Suprapubic skin (tissue), 4 donors: ENCODE data around the gene TMEM178B. TPM values are rescaled to one million over a fixed set of nuclear protein-coding genes. Genes with fewer than 3 reads are reported as not detected.

Experiments used
- DNase-seq, 2 donors: peaks; one replicate each; pipeline ENCODE4 v3.0.0-alpha.2; 2019; ENCODE audit warnings: low spot score in 2 of 2
- H3K27ac ChIP-seq: fragments of 200-600 bp; sonication (generic); one replicate; pipeline ENCODE4 v1.5.1; 2019
- H3K27me3 ChIP-seq: fragments of 200-600 bp; sonication (generic); one replicate; pipeline ENCODE4 v1.5.1; 2019
- H3K36me3 ChIP-seq: fragments of 200-600 bp; sonication (generic); one replicate; pipeline ENCODE4 v1.5.1; 2019
- H3K4me1 ChIP-seq: fragments of 200-600 bp; sonication (generic); one replicate; pipeline ENCODE4 v1.5.1; 2019
- H3K4me3 ChIP-seq: fragments of 200-600 bp; sonication (generic); one replicate; pipeline ENCODE4 v1.5.1; 2019; ENCODE audit warnings: mild to moderate bottlenecking
- H3K9me3 ChIP-seq: fragments of 200-600 bp; sonication (generic); one replicate; pipeline ENCODE4 v1.5.1; 2019
- EP300 ChIP-seq: sonication (generic); formaldehyde crosslinking; IDR thresholded peaks from one replicate; pipeline ENCODE4 v1.6.1; 2017; ENCODE audit warnings: antibody characterized with exemption
- POLR2A ChIP-seq, 2 donors: fragments of 450-650 bp; IDR thresholded peaks; one replicate each; pipeline ENCODE4 v1.6.1; 2017; ENCODE audit warnings: antibody characterized with exemption in 2 of 2, mild to moderate bottlenecking in 2 of 2, moderate library complexity in 2 of 2
- POLR2AphosphoS5 ChIP-seq, 3 donors: sonication (generic); formaldehyde crosslinking; IDR thresholded peaks; one replicate each; pipeline ENCODE4 v1.6.1; 2017; ENCODE audit warnings: antibody characterized with exemption in 3 of 3
- WGBS: methylation state at CpG from one replicate; pipeline ENCODE4 v1.1.5; 2018; 5-methylcytosine and 5-hydroxymethylcytosine counted together
- total RNA-seq, 4 donors: library from RNA; depleted of rRNA; stranded (reverse); fragments of >200 nt; gene quantifications; one replicate each; pipeline ENCODE4 v1.1.0, GENCODE V29; 2016
- TF ChIP-seq, protein P1 (sequence below), 2 donors: fragments of 200-600 bp in 1 of 2; fragments of 450-650 bp in 1 of 2; sonication (generic) in 1 of 2; IDR thresholded peaks; one replicate each; pipeline ENCODE4 v1.5.1; 2016 to 2019; ENCODE audit warnings: antibody characterized with exemption in 2 of 2, mild to moderate bottlenecking in 1 of 2, moderate library complexity in 1 of 2

TMEM178B gene
- total RNA-seq, 4 donors from 2014 or later: 0.34 to 1.6 (median 0.72) TPM

DNA sequence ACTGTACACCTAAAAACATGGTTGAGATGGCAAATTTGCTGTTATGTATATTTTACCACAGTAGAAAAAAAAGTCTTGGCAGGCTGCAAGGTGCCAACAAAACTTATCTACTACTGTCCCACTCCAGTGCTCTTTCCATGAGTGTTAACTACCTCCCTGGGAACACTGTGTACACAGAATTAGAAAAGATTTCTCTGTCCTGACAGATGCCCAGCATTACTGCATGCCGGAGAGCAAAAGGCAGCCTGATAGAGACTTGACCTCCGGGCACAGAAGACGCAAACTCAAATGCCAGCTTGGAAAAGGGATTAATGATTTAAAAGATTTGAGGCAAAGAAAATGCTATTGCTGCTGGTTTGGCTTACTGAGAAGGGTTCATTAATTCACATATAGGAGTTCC lies 228.8 kb downstream of the TMEM178B start:
- H3K27me3 ChIP-seq: no peaks in the 10 kb centered on the region
- H3K9me3 ChIP-seq: no peaks in the 10 kb centered on the region
- H3K4me1 ChIP-seq: no peaks in the 10 kb centered on the region
- WGBS: 84% methylated on average over 3 of the region's 3 CpGs
- no peaks in the 10 kb centered on the region for H3K36me3 ChIP-seq
- H3K4me3 ChIP-seq: no peak overlapping the region
- H3K27ac ChIP-seq: no peak overlapping the region
- no peak for DNase-seq
- TF ChIP-seq POLR2AphosphoS5 (IDR thresholded peaks at IDR 0.05): no peak
- no peak for TF ChIP-seq EP300
- no peak for TF ChIP-seq POLR2A (IDR thresholded peaks at IDR 0.05)
- TF ChIP-seq, protein P1, sequence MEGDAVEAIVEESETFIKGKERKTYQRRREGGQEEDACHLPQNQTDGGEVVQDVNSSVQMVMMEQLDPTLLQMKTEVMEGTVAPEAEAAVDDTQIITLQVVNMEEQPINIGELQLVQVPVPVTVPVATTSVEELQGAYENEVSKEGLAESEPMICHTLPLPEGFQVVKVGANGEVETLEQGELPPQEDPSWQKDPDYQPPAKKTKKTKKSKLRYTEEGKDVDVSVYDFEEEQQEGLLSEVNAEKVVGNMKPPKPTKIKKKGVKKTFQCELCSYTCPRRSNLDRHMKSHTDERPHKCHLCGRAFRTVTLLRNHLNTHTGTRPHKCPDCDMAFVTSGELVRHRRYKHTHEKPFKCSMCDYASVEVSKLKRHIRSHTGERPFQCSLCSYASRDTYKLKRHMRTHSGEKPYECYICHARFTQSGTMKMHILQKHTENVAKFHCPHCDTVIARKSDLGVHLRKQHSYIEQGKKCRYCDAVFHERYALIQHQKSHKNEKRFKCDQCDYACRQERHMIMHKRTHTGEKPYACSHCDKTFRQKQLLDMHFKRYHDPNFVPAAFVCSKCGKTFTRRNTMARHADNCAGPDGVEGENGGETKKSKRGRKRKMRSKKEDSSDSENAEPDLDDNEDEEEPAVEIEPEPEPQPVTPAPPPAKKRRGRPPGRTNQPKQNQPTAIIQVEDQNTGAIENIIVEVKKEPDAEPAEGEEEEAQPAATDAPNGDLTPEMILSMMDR (IDR thresholded peaks at IDR 0.05): no peak

DNA sequence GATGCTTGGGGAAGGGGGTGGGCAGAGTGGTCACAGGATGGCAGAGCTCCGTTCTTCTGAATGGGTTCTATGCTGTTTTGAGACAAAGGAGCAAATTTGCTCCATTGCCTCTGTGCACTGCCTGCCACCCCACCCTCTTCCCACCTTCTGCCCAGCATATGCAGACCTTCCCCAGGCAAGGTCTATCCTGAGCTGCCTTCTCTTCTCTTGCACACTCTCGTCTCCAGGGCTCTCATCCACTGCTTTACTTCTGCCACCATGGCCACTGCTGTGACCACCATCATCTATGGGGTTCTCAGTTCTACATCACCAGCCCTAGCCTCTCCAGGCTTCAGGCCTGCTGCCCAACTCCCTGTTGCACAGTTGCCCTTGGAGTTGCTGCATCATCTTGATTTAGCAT lies 230.4 kb downstream of the TMEM178B start:
- H3K4me3 ChIP-seq: no peak overlapping the region
- TF ChIP-seq POLR2A (IDR thresholded peaks at IDR 0.05) (no peak), EP300 (no peak), POLR2AphosphoS5 (IDR thresholded peaks at IDR 0.05) (no peak)
- TF ChIP-seq, protein P1 (IDR thresholded peaks at IDR 0.05): no peak
- no peaks in the 10 kb centered on the region for H3K4me1 ChIP-seq
- H3K27me3 ChIP-seq: no peaks in the 10 kb centered on the region
- no peak overlapping the region for H3K27ac ChIP-seq
- H3K9me3 ChIP-seq: no peaks in the 10 kb centered on the region
- no peaks in the 10 kb centered on the region for H3K36me3 ChIP-seq
- WGBS: 73% methylated on average over 2 of the region's 2 CpGs
- no peak for DNase-seq

DNA sequence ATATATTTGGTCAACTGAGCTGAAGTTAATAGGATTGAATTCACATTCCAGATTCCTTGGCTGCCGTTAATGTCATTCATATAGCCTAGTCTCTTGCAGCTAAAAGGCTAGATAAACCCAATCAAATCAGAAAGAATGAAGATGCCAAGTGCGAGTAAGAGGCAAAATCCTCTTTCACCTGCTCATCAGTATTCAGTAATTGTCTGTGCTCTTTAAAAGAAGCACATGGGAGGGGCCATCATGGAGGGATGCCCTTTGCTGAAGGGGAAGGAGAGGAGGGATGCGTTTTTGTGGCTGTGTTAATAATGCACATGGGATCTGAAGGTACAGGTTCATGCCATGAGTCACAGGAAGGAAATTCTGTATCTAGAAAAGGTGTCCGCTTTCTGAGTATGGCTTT lies 232.2 kb downstream of the TMEM178B start:
- H3K4me3 ChIP-seq: no peak overlapping the region
- no peaks in the 10 kb centered on the region for H3K27me3 ChIP-seq
- TF ChIP-seq POLR2AphosphoS5 (IDR thresholded peaks at IDR 0.05) (no peak), POLR2A (IDR thresholded peaks at IDR 0.05) (no peak), EP300 (no peak)
- TF ChIP-seq, protein P1 (IDR thresholded peaks at IDR 0.05): no peak
- DNase-seq: no peak
- H3K4me1 ChIP-seq: no peaks in the 10 kb centered on the region
- no peaks in the 10 kb centered on the region for H3K9me3 ChIP-seq
- H3K36me3 ChIP-seq: no peaks in the 10 kb centered on the region
- H3K27ac ChIP-seq: no peak overlapping the region
- WGBS: 77% methylated on average over 4 of the region's 4 CpGs

DNA sequence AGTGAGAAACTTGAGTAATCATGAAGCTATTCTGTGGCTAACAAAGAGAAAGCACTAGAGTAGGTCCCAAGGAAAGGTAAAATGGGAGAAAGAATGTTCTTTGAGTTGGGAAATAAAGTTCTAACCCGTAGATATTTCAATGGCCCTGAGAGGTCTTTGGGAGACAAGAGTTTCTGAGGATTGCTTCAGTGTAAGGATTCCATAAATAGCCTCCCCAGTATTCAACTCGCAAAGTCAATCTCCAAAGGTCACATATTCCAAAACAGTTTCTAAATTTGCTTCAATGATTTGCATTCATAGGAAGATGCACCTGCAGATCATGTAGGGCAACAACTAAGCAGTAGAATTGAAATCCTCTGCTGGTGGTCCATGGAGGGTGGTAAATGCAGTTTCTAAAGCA lies 238.5 kb downstream of the TMEM178B start:
- no peaks in the 10 kb centered on the region for H3K9me3 ChIP-seq
- no peak for DNase-seq
- no peaks in the 10 kb centered on the region for H3K27me3 ChIP-seq
- no peak overlapping the region for H3K4me3 ChIP-seq
- 78% methylated on average over 2 of the region's 2 CpGs for WGBS
- no peaks in the 10 kb centered on the region for H3K36me3 ChIP-seq
- H3K4me1 ChIP-seq: no peaks in the 10 kb centered on the region
- no peak overlapping the region for H3K27ac ChIP-seq
- TF ChIP-seq, protein P1 (IDR thresholded peaks at IDR 0.05): no peak
- no peak for TF ChIP-seq EP300
- no peak for TF ChIP-seq POLR2AphosphoS5 (IDR thresholded peaks at IDR 0.05)
- no peak for TF ChIP-seq POLR2A (IDR thresholded peaks at IDR 0.05)

DNA sequence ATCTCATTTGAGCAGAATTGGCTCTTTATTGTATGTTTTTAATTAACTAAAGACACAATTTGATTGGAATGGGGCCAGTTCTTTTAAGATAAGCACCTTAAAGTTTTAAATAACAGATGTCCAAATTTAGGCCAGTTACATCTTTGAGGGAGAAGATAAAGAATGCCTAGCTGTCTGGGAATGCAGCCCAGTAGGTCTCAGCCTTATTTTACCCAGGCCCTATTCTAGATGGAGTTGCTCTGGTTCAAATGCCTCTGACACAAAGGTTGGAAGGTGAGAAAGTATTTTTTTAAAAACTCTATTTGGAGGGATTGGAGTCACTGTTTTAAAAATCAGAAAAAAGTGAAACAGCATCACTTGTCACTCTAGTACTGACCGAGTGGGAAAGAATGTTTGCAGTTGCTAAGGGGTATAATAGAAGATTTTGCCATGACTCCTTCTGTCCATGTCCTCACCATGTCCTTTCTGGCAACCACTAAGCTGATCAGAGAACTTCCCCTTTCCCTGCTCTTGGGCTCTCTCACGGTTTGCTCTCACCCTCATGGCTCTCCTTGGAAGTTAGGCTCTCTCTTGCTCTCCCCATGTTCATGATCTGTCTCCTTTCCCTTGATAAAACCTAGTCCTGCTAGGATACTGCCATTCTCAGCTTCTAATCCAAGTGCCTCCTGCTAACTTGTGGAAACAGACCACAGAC lies 239.1 kb downstream of the TMEM178B start:
- Histone ChIP-seq H3K9me3 (no peaks in the 10 kb centered on the region), H3K27ac (no peak overlapping the region), H3K4me1 (no peaks in the 10 kb centered on the region), H3K27me3 (no peaks in the 10 kb centered on the region), H3K36me3 (no peaks in the 10 kb centered on the region), H3K4me3 (no peak overlapping the region)
- TF ChIP-seq POLR2AphosphoS5 (IDR thresholded peaks at IDR 0.05): no peak
- TF ChIP-seq POLR2A (IDR thresholded peaks at IDR 0.05): no peak
- no peak for TF ChIP-seq EP300
- TF ChIP-seq, protein P1 (IDR thresholded peaks at IDR 0.05): no peak
- WGBS: 66% methylated on average over 2 of the region's 2 CpGs
- no peak for DNase-seq
